HG03565 (cell line): ENCODE data around the gene ACAD11.
"Not testable (repeated sequence)": the region's sequence is repeated elsewhere in the genome, so short reads cannot be mapped to it uniquely, and the experiment has no call there.

ENCODE experiments used
- ATAC-seq: cut with Tn5 transposase; IDR thresholded peaks from one replicate; pipeline ENCODE4 v1.9.1; 2021; ENCODE audit warnings: mild to moderate bottlenecking, moderate library complexity; ENCODE audit not compliant: unreplicated experiment

ACAD11 gene

GRCh38 chr3:132650153-132650552 is 9.5 kb downstream of the ACAD11 start:
- ATAC-seq, result no peak

DNA sequence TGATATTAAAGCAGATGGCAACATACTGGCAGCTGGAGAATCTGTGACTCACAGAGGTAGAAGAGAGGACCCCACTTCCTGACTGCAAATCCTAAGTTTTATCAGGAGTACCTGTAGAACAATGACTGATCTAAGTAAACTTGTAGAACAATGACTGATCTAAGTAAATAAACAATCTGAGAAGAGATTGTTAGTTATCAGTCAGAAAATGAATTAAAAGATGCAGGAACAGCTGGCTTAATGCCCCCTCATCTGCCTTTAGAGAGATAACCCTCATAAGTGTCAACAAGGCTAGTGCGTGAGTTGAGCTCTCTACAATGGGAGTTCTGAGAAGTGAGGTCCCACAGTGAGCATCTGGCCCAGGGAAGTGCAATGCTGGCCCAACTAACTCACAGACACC is 14.6 kb downstream of the ACAD11 start:
- no peak for ATAC-seq

GRCh38 chr3:132643366-132643765 is 16.2 kb downstream of the ACAD11 start:
- no peak for ATAC-seq

- no peak for ATAC-seq
Measured at GRCh38 chr3:132642539-132642847, 17.1 kb downstream of the ACAD11 start.

DNA sequence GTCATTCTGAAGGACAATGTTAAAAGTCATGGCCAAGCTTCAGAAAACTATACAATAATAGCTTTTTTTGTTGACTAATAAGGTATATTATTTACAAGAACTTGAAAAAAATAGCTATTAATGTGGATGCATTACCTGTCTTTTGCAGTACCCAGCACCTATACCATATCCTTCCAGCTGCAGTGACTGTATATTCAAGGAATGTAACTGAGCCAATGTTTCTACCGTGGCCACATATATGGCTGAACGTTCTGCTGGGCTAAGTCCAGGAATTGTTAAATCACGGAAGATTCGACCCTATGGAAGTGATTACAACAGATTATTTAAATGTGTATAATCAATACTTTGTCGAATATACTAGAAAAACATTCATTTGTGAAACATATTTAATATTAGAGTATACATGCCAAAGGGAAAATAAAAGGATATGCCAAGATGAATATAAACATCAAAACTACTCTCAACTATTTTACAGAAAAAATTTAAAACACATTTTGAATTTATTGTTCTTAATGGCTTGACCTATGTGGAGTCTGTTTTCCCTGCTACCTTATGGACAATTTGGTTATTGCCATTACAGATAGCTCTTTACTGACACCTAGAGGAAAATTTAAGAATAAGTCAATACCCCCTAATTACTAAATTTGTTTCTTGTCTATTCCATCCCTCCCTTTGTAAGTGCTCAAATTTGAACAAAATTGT is 17.6 kb downstream of the ACAD11 start:
- no peak for ATAC-seq

DNA sequence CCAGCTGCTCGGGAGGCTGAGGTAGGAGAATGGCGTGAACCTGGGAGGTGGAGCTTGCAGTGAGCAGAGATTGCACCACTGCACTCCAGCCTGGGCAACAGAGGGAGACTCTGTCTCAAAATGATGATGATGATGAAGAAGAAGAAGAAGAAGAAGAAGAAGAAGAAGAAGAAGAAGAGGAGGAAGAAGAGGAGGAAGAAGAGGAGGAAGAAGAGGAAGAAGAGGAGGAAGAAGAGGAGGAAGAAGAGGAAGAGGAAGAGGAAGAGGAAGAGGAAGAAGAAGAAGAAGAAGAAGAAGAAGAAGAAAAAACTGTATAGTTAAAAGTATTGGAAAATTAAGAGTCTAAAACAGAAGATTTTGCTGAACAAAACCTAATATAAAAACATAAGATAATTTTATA is 18.2 kb downstream of the ACAD11 start:
- not testable (repeated sequence) for ATAC-seq

GRCh38 chr3:132638706-132639105 is 20.9 kb downstream of the ACAD11 start:
- no peak for ATAC-seq

DNA sequence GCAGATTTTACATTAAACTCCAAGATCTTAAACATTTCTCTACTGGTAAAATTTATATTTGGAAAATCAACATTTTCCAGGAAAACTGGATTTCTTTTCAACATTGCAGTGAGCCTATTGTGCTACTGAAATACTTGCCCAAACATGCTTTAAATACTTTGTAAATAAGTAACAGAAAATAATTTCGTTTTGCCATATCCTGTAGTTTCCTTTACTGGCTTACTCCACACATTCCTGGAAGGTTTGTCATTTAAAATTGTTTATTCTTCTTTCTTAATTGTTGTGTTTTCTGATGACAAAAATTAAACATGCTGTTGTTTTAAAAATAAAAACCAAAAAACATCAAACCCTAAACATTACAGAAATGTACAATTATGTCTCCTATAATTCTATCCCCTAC is 22.0 kb downstream of the ACAD11 start:
- no peak for ATAC-seq

- ATAC-seq, result no peak
Measured at GRCh38 chr3:132635052-132635451, 24.6 kb downstream of the ACAD11 start.

DNA sequence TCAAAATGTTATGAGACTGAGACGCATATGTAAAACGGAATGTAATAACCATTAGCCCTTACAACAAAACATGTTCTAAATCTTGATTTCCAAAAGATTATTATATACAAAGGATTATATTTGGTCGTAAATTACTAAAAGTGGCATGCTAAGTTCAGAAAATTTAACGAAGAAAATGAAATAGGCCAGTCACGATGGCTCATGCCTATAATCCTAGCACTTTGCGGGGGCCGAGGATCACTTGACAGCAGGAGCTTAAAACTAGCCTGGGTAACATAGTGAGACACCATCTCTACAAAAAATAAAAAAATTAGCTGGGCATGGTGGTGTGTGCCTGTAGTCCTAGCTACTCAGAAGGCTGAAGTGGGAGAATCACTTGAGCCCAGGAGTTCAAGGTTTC is 29.0 kb downstream of the ACAD11 start:
- no peak for ATAC-seq

DNA sequence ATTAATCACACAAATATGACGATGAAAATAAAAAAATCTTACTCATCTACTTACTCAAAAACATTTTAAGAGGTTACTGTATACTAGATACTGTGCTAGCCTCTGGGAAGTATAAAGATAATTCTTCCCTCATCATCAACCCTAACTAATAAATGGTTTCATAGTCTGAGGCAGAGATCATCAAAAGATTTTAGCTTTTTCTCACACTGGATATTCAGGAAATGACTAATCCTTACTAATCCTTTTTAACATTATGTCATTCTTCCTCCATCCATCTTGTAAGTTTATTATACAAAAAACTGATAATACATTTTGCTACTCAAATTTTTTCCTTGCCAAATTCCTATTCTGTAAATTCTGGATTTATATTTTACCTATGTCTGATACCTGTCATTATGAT is 29.7 kb downstream of the ACAD11 start:
- ATAC-seq, result no peak

- no peak for ATAC-seq
Measured at GRCh38 chr3:132628157-132628556, 31.5 kb downstream of the ACAD11 start.

DNA sequence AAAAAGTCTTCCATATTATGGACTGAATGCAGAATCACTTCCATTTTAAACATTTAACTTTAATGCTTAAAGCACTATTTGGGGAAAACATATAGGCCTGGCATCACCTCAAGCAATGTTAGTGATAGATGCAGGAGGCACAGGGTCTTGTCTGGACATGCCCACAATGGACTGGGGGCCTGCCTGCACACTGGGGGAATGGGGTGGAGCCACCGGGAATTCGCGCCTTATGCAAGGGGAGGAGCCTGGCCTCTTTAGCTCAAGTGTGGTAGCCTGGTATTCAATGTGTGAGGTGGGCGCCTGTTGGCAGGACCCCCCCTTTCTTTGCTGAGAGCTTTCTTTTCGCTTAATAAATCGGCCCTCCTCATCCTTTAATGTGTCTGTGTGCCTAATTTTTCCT is 32.7 kb downstream of the ACAD11 start:
- no peak for ATAC-seq

GRCh38 chr3:132625613-132626012 is 34.0 kb downstream of the ACAD11 start:
- ATAC-seq, result peak; percentile 89

- no peak for ATAC-seq
Measured at GRCh38 chr3:132624790-132625189, 34.8 kb downstream of the ACAD11 start.

DNA sequence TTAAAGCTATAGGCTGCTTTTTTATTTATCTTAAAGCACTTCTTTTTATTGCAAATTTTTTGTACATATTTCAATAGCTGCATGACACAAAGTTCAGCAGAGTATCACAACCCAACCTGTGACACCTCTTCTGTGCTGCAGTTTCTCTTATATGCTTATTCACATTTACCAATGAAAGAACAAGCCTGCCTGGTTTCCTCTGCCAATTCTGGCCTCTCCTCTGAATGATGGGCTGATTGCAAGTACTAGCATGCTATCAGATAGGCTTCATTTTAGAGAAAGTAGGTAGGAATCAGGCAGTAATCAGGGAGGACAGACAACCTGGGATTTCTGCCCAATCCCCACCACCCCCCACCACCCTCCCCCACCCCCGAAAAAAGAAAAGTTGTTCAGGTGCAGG is 36.0 kb downstream of the ACAD11 start:
- ATAC-seq, result no peak

GRCh38 chr3:132622761-132623160 is 36.8 kb downstream of the ACAD11 start:
- ATAC-seq, result no peak

GRCh38 chr3:132622148-132622547 is 37.5 kb downstream of the ACAD11 start:
- no peak for ATAC-seq

DNA sequence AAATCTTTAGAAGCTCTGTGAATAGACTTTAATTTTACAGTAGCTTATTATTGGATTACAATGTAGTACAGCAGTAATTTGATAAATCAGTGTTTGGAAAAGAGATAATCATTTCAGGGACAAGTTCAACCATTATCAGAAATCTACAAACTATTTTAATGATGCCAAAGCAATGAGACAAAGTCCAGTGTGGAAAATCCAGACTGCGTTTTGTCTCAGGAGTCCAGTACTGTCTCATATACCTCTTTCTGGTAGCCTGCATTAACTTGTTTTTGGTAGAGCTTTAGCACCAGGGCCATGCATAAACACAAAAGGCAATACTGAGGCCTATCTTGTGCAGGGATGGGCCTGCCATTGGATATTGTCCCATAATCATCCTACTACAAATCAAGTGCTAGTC is 42.8 kb downstream of the ACAD11 start:
- ATAC-seq, result no peak

DNA sequence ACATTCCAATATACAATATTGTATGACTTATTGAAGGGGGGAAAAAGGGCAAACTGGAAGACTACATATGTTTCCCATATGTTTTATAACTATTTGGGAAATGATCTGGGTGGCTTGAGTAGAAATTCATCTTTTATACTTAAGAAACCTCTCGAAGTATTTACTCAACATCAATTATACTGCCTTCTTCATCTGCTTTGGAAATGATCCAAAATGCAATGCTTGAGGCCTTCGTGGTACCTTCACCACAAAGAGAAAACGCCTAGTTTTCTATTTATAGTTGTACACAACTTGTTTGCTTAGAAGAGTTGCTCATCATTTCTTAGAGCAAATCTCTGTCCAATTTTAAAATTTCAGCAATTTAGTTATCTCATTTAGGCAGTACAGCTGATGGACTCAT is 43.7 kb downstream of the ACAD11 start:
- ATAC-seq, result no peak

- ATAC-seq, result not testable (repeated sequence)
Measured at GRCh38 chr3:132615301-132615700, 44.3 kb downstream of the ACAD11 start.

DNA sequence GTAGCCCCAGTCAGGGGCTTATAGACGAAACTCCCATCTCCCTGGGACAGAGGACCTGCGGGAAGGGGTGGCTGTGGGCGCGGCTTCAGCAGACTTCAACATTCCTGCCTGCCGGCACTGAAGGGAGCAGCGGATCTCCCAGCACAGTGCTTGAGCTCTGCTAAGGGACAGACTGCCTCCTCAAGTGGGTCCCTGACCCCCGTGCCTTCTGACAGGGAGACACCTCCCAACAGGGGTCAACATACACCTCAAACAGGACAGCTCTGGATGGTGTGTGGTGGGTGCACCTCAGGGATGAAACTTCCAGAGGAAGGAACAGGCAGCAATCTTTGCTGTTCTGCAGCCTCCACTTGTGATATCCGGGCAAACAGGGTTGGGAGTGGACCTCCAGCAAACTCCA is 53.0 kb downstream of the ACAD11 start:
- ATAC-seq, result not testable (repeated sequence)

DNA sequence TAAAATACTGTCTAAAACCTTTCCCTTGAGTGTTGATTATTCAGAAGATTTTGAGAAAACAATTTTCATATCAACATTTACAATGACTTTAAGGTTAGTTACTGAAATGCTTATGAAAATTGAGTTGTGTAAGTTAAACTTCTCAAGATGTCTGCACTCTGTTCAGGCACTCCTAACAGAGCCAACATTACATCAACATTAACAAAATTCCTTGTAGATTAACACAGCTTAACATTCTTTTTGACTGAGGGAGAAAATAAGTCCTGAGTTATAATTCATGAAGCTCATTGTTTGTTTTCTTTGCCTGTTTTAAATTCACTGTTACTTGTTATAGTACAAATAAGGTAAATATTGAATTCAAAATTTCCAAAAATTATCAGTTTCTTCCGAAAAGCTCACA is 53.5 kb downstream of the ACAD11 start:
- ATAC-seq, result no peak
